Karpas-422 (cell line): ENCODE measurements around the gene MLC1. TPM values are rescaled to one million over a fixed set of nuclear protein-coding genes. Genes with fewer than 3 reads are reported as not detected.

Experiments used
- DNase-seq: peaks from one replicate; pipeline ENCODE4 v3.0.0-alpha.2; 2015
- H2AFZ ChIP-seq: fragments of 200-600 bp; sonication (generic); 2 replicates; pipeline ENCODE4 v1.6.1; 2014; ENCODE audit warnings: antibody characterized with exemption, low read length, mixed read lengths
- H3K27ac ChIP-seq: fragments of 200-600 bp; sonication (generic); 2 replicates; pipeline ENCODE4 v1.5.1; 2014; ENCODE audit warnings: mild to moderate bottlenecking, low read length, moderate library complexity
- H3K27me3 ChIP-seq: fragments of 200-600 bp; sonication (generic); 2 replicates; pipeline ENCODE4 v1.6.1; 2014; ENCODE audit warnings: low read length, mixed read lengths
- H3K36me3 ChIP-seq: fragments of 200-600 bp; sonication (generic); 2 replicates; pipeline ENCODE4 v1.6.1; 2014; ENCODE audit warnings: low read length, mixed read lengths; ENCODE audit not compliant: insufficient read depth
- H3K4me1 ChIP-seq: fragments of 200-600 bp; sonication (generic); 2 replicates; pipeline ENCODE4 v1.6.1; 2014; ENCODE audit warnings: mild to moderate bottlenecking, low read length, mixed read lengths
- H3K4me2 ChIP-seq: fragments of 200-600 bp; sonication (generic); 2 replicates; pipeline ENCODE4 v1.6.1; 2014; ENCODE audit warnings: low read length, low read depth, mild to moderate bottlenecking; ENCODE audit not compliant: poor library complexity, severe bottlenecking
- H3K4me3 ChIP-seq: fragments of 200-600 bp; sonication (generic); 2 replicates; pipeline ENCODE4 v1.5.1; 2014; ENCODE audit warnings: mild to moderate bottlenecking, antibody characterized with exemption, low read length, mixed read lengths
- H3K79me2 ChIP-seq: fragments of 200-600 bp; sonication (generic); 2 replicates; pipeline ENCODE4 v1.6.1; 2014; ENCODE audit warnings: mild to moderate bottlenecking, low read length, mixed read lengths
- H3K9ac ChIP-seq: fragments of 200-600 bp; sonication (generic); 2 replicates; pipeline ENCODE4 v1.6.0; 2014; ENCODE audit warnings: low read length
- H3K9me2 ChIP-seq: fragments of 200-600 bp; sonication (generic), shearing (Covaris generic); replicated peaks from 2 replicates; pipeline ENCODE4 v1.6.0; 2014; ENCODE audit warnings: mild to moderate bottlenecking, low read length, moderate library complexity; ENCODE audit not compliant: insufficient read depth
- H3K9me3 ChIP-seq: fragments of 300-700, 200-600 bp; sonication (generic); 2 replicates; pipeline ENCODE4 v1.6.1; 2014; ENCODE audit warnings: low read length, mixed read lengths
- H4K20me1 ChIP-seq: fragments of 200-600 bp; sonication (generic); 2 replicates; pipeline ENCODE4 v1.6.1; 2014; ENCODE audit warnings: mild to moderate bottlenecking, antibody characterized with exemption, low read length, low read depth; ENCODE audit not compliant: insufficient read depth
- total RNA-seq: library from RNA; depleted of rRNA; stranded (reverse); fragments of >200 nt; shearing (Covaris generic); gene quantifications from 2 replicates; pipeline ENCODE4 v1.2.3, GENCODE V29; 2014; ENCODE audit warnings: low replicate concordance

Gene MLC1
- total RNA-seq, 1 experiment from 2014 or later = not detected

DNA sequence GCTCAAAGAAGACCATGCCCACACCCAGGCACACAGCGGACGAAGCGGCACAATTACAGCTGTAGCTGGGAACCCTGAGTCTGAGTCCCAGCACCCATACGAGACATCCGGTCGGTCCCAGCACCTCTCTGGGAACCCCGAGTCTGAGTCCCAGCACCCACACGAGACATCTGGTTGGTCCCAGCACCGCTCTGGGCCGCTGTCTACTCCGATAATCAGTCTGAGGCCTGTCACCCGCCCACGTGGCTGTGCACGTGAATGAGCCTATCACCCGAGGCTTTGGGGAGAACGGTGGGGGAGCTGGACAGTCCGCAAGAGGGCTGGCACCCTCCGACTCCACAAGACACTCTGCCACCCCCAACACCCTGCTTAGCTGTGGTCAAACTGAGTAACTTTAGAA is 33.3 kb downstream of the MLC1 start:
- Histone ChIP-seq H3K27ac (no peak overlapping the region), H3K9ac (no peak overlapping the region), H3K27me3 (no peaks in the 10 kb centered on the region), H3K4me1 (peaks cover 13% of the 10 kb centered on the region), H3K9me3 (no peaks in the 10 kb centered on the region), H3K36me3 (no peaks in the 10 kb centered on the region), H3K9me2 (no peaks in the 10 kb centered on the region), H4K20me1 (no peaks in the 10 kb centered on the region), H2AFZ (no peak overlapping the region), H3K4me3 (no peak overlapping the region), H3K4me2 (no peak overlapping the region), H3K79me2 (no peaks in the 10 kb centered on the region)
- DNase-seq = no peak

DNA sequence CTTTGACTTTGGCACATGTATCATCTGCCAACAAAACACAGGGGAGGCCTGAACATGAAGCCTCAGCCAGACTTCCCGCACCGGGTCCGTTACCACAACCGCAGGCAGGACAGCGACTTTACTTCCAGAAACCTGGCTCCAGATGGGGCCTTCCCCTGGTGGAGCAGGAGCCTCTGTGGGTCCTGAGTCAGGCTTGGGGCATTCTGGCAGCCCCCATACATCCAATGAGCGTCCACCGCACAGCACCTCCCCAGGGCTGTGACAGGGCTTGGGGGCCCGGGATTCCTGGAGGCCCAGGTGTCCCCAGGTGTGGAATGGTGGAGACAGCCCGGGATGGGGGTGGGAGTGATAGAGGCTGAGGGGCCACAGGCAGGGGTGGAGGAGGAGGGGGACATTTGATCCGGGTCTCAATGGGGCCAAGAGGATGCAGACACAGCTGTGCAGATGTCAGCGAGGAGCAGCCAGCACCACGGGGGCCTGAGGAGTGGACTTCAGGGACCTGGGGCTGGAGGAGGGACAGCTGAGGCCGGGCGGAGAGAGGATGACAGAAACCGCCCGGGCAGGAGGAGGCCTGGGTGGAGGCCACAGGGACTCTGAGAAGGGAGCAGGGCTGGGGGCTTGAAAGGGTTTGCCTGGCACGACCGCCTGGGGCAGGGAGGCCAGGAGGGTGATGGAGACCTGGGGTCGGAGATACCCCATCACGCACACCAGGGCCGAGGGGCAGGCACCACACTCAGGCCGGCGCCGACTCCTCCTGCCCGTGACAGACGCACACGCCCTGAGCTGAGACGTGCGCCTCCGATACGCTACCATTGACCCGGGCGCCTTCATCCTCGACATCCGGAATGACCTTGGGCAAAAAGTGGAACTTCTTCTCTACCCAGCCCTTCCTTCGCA is 35.7 kb downstream of the MLC1 start:
- no peak overlapping the region for H3K4me2 ChIP-seq
- H3K36me3 ChIP-seq = no peaks in the 10 kb centered on the region
- DNase-seq = no peak
- no peak overlapping the region for H3K9ac ChIP-seq
- H4K20me1 ChIP-seq = no peaks in the 10 kb centered on the region
- no peaks in the 10 kb centered on the region for H3K9me2 ChIP-seq
- H2AFZ ChIP-seq = no peak overlapping the region
- no peak overlapping the region for H3K27ac ChIP-seq
- no peak overlapping the region for H3K4me3 ChIP-seq
- no peaks in the 10 kb centered on the region for H3K27me3 ChIP-seq
- no peaks in the 10 kb centered on the region for H3K4me1 ChIP-seq
- no peaks in the 10 kb centered on the region for H3K9me3 ChIP-seq
- no peaks in the 10 kb centered on the region for H3K79me2 ChIP-seq

DNA sequence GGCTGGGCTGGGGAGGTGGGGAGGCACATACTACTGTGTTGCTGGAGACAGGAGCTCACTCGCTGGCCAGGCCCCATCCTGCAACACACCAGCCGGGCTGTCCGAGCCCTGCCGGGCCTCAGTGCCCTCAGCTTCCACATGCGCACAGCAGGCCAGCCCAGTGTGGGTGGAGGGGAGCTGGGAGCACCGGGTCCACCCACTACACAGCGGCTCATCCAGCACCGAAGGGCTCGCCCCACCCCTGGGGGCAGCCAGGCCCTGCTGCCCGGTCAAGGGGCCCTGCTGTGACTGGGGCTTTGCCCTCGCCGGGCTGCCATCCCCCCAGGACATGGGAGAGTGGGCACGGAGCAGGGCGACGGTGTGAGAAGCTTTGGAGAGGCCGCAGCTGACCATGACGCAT is 36.4 kb downstream of the MLC1 start:
- Histone ChIP-seq H3K9me2 (no peaks in the 10 kb centered on the region), H3K9me3 (no peaks in the 10 kb centered on the region), H3K9ac (no peak overlapping the region), H4K20me1 (no peaks in the 10 kb centered on the region), H3K4me3 (no peak overlapping the region), H3K79me2 (no peaks in the 10 kb centered on the region), H3K36me3 (no peaks in the 10 kb centered on the region), H2AFZ (no peak overlapping the region), H3K4me1 (no peaks in the 10 kb centered on the region), H3K27ac (no peak overlapping the region), H3K4me2 (no peak overlapping the region), H3K27me3 (no peaks in the 10 kb centered on the region)
- no peak for DNase-seq

DNA sequence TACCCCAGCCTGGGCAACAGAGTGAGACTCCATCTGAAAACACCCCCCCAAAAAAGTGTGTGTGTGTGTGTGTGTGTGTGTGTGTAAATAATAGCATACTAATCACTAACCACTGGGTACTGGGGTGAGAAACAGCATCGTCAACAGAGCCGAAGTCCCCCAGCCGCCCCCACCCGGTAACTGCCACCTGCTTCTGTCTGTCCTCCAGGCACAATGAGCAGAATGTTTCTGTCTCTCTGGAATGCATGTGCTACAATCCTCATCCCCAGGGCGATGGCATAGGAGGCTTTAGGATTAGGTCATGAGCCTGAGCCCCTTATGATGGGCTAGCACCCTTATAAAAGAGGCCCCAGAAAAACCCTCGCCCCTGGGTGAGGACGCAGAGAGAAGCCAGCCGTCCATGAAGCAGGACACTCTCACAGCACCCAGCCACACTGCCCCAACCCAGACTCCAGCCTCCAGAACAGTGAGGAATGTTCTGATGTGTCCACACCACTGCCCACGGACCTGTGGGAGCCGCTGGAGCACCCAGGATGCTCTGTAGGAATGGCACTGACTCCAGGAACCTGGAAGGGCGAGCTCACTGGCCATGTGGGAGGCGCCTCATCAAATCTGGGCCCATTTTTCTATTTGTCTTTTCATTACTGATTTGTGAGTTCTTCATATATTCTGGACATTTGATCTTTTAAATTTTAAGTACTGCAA is 37.0 kb downstream of the MLC1 start:
- Histone ChIP-seq H3K27me3 (no peaks in the 10 kb centered on the region), H3K9me2 (no peaks in the 10 kb centered on the region), H3K27ac (no peak overlapping the region), H3K36me3 (no peaks in the 10 kb centered on the region), H3K4me1 (no peaks in the 10 kb centered on the region), H3K4me3 (no peak overlapping the region), H3K4me2 (no peak overlapping the region), H3K9me3 (no peaks in the 10 kb centered on the region), H3K79me2 (no peaks in the 10 kb centered on the region), H2AFZ (no peak overlapping the region), H4K20me1 (no peaks in the 10 kb centered on the region), H3K9ac (no peak overlapping the region)
- no peak for DNase-seq

DNA sequence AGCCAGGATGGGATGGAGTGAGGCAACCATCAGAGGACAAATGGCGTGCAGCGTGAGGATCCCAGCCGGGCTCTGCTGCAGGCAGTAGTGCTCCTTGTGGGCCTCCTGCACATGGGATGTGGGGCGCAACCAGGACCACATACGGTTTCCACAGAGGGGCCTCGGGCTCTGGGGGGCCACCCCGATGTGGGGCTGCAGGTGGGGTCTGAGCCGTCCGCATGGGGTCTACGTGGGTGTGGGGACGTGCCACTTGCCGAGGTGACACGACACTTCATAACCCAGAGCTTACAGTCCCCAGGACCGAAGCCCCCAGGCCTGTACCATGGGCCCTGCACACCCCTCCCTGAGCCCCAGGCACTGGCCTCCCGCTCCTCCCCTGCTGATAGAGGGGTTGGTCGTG is 37.9 kb downstream of the MLC1 start:
- no peak for DNase-seq

DNA sequence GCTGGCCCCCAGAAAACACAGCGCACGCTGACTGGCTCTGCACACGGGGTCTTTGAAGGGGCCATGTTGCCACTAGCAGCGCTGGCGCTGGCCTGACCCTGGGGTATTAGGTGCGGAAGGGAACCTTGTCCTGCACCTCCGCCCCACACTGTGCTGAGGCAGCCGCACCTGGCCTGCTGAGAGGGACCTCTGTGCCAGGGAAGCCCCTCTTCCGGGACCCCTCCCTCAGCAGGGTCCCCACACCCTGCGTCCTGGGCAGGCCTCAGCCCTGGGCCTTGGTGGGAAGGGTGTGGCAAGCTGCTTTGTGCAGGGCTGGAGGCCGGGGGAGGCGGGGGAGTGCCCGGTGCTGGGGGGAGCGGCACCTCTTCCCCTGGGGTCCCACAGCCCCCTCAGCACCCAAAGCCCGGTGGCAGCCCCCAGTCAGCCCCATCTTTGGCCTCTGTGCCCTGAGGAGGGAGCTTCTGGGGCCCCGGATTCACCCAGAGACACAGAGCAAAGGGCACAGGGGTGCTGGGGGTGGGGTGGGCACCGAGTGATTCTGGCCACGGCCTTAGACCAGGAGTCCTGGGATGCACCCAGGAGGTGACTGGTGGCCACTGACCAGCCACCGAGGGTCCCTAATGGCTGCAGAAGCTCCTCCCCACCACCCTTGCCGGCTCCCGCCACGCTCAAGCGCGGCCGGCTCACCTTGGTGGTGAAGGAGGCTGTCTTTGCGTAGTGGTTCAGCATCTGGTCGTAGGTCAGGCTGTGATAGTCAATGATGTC is 38.6 kb downstream of the MLC1 start:
- no peak overlapping the region for H2AFZ ChIP-seq
- no peaks in the 10 kb centered on the region for H3K4me1 ChIP-seq
- H3K4me2 ChIP-seq = no peak overlapping the region
- H3K9me3 ChIP-seq = no peaks in the 10 kb centered on the region
- no peaks in the 10 kb centered on the region for H3K9me2 ChIP-seq
- H3K36me3 ChIP-seq = no peaks in the 10 kb centered on the region
- DNase-seq = no peak
- H4K20me1 ChIP-seq = no peaks in the 10 kb centered on the region
- no peak overlapping the region for H3K27ac ChIP-seq
- no peaks in the 10 kb centered on the region for H3K79me2 ChIP-seq
- H3K4me3 ChIP-seq = no peak overlapping the region
- H3K27me3 ChIP-seq = no peaks in the 10 kb centered on the region
- no peak overlapping the region for H3K9ac ChIP-seq

More for the DNA sequence above, 37.9 kb downstream of the MLC1 start:
- H3K36me3 ChIP-seq = no peaks in the 10 kb centered on the region
- no peak overlapping the region for H3K27ac ChIP-seq
- no peaks in the 10 kb centered on the region for H3K4me1 ChIP-seq
- no peaks in the 10 kb centered on the region for H3K9me3 ChIP-seq
- H3K4me3 ChIP-seq = no peak overlapping the region
- no peaks in the 10 kb centered on the region for H3K79me2 ChIP-seq
- H3K4me2 ChIP-seq = no peak overlapping the region
- no peaks in the 10 kb centered on the region for H3K27me3 ChIP-seq
- no peak overlapping the region for H2AFZ ChIP-seq
- H3K9ac ChIP-seq = no peak overlapping the region
- H3K9me2 ChIP-seq = no peaks in the 10 kb centered on the region
- no peaks in the 10 kb centered on the region for H4K20me1 ChIP-seq

DNA sequence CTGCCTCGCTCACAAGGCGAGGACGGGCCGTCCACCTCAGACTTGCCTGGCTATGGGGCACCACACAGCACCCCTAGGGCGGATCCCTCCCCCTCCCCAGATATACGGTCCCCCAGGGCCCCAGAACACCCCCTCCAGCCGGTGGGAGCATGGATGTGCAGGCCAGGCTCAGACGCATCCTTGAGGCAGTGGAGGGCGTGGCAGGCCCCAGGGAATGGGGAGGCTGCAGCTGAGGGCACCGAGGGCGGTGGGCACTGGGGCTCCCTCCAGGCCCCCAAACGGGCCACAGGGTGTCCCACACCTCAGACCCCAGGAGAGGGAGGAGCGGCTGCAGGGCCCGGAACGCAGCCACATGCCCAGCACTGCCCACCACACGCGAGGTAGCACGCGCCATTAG is 39.2 kb downstream of the MLC1 start:
- H3K36me3 ChIP-seq = no peaks in the 10 kb centered on the region
- H3K4me2 ChIP-seq = no peak overlapping the region
- H3K27me3 ChIP-seq = no peaks in the 10 kb centered on the region
- no peaks in the 10 kb centered on the region for H3K79me2 ChIP-seq
- H3K9ac ChIP-seq = no peak overlapping the region
- no peaks in the 10 kb centered on the region for H3K4me1 ChIP-seq
- DNase-seq = no peak
- H3K27ac ChIP-seq = no peak overlapping the region
- no peak overlapping the region for H3K4me3 ChIP-seq
- no peaks in the 10 kb centered on the region for H4K20me1 ChIP-seq
- H3K9me3 ChIP-seq = no peaks in the 10 kb centered on the region
- no peaks in the 10 kb centered on the region for H3K9me2 ChIP-seq
- no peak overlapping the region for H2AFZ ChIP-seq
